ENCODE data around the gene EIF4EBP3.

DNA sequence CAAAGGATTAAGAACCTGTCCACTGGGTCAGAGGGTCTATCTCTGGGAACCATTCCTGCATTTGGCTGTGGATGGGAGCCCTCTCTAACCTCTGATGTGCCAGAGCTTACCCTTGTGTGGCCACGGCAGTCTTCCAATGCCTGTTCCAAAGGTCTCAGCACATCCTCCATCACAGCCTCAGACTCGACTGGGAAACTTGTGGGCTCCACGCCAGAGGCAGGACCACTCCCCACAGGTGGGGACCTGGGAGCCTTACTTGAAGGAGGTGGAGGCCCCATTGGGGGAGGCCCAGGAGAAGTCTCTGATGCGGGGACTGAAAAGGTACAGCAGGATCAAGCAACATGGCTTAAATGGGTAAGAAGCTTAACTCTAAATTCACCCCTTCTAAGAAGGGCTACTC lies 4.4 kb downstream of the EIF4EBP3 start:
- TF ChIP-seq CTCF (IDR thresholded peaks at IDR 0.05) = no peak
- TF ChIP-seq POLR2A (IDR thresholded peaks at IDR 0.05) = no peak
- TF ChIP-seq POLR2AphosphoS5 (IDR thresholded peaks at IDR 0.05; ENCODE audit: insufficient read depth in 1 of 2, low read depth in 1 of 2) = no peak

Measured in vagina (tissue), 2 donors.